Ishikawa (cell line): ENCODE measurements around the gene S1PR3.

Experiments
- CEBPB ChIP-seq: IDR thresholded peaks from 2 replicates; pipeline ENCODE4 v1.6.1; 2012
- CREB1 ChIP-seq: IDR thresholded peaks from 2 replicates; pipeline ENCODE4 v1.6.1; 2012; ENCODE audit warnings: low read depth
- EGR1 ChIP-seq: IDR thresholded peaks from 2 replicates; pipeline ENCODE4 v1.6.1; 2012
- EP300 ChIP-seq: IDR thresholded peaks from 2 replicates; pipeline ENCODE4 v1.6.1; 2012; ENCODE audit warnings: borderline replicate concordance
- FOXM1 ChIP-seq: IDR thresholded peaks from 2 replicates; pipeline ENCODE4 v1.6.1; 2012; ENCODE audit warnings: low read depth, borderline replicate concordance
- NFIC ChIP-seq: IDR thresholded peaks from 2 replicates; pipeline ENCODE4 v1.6.1; 2012
- RAD21 ChIP-seq: IDR thresholded peaks from 2 replicates; pipeline ENCODE4 v1.6.1; 2012; ENCODE audit warnings: low read depth
- TAF1 ChIP-seq: IDR thresholded peaks from 2 replicates; pipeline ENCODE4 v1.6.1; 2012; ENCODE audit warnings: low read depth, mild to moderate bottlenecking
- TCF12 ChIP-seq: IDR thresholded peaks from 2 replicates; pipeline ENCODE4 v1.6.1; 2012; ENCODE audit warnings: low read depth
- TEAD4 ChIP-seq: IDR thresholded peaks from 2 replicates; pipeline ENCODE4 v1.6.1; 2012
- YY1 ChIP-seq: IDR thresholded peaks from 2 replicates; pipeline ENCODE4 v1.6.1; 2012; ENCODE audit warnings: low read depth
- ZBTB7A ChIP-seq: IDR thresholded peaks from 2 replicates; pipeline ENCODE4 v1.6.1; 2012; ENCODE audit warnings: low read depth
- TF ChIP-seq, protein P1 (sequence below): IDR thresholded peaks from 2 replicates; pipeline ENCODE4 v1.6.1; 2012
- TF ChIP-seq, protein P2 (sequence below): IDR thresholded peaks from 2 replicates; pipeline ENCODE4 v1.6.1; 2012
- TF ChIP-seq, protein P3 (sequence below): IDR thresholded peaks from 2 replicates; pipeline ENCODE4 v1.6.1; 2012; ENCODE audit warnings: low read depth, mild to moderate bottlenecking

Gene S1PR3

DNA sequence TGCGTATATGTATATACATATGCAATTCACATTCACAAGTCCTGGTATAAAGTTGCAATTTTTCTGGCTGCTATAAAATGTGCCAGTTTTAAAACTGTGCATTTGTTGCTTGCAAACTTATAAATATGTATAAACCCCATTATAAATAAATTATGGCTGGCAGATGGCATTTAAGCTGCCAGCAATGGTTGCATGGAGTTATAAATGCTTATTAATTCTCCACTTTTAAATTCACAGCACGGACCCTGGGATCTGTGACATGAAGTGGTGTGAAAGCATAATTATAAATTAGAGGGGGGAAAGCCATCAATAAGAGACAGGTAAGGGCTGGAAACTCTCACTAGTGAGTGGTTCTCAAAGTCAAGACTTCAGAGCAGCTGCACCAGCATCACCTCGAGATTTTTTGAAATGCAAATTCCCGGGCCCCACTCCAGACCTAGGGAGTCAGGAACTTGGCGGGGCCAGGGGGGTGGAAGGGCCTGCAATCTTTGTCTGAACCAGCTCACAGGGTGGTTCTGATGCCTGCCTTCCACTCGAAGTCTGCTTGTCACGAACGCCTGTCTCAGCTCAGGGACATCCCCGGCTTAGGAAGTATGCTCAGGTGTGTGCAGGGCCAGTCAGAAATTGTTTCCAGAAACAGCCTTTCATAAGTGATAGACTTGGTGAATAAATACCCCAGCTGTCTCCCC, 16.9 kb downstream of the S1PR3 start:
- TF ChIP-seq FOXM1 (no peak), RAD21 (no peak), TCF12 (no peak), TEAD4 (no peak)
- TF ChIP-seq, protein P1, sequence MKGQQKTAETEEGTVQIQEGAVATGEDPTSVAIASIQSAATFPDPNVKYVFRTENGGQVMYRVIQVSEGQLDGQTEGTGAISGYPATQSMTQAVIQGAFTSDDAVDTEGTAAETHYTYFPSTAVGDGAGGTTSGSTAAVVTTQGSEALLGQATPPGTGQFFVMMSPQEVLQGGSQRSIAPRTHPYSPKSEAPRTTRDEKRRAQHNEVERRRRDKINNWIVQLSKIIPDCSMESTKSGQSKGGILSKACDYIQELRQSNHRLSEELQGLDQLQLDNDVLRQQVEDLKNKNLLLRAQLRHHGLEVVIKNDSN: no peak

DNA sequence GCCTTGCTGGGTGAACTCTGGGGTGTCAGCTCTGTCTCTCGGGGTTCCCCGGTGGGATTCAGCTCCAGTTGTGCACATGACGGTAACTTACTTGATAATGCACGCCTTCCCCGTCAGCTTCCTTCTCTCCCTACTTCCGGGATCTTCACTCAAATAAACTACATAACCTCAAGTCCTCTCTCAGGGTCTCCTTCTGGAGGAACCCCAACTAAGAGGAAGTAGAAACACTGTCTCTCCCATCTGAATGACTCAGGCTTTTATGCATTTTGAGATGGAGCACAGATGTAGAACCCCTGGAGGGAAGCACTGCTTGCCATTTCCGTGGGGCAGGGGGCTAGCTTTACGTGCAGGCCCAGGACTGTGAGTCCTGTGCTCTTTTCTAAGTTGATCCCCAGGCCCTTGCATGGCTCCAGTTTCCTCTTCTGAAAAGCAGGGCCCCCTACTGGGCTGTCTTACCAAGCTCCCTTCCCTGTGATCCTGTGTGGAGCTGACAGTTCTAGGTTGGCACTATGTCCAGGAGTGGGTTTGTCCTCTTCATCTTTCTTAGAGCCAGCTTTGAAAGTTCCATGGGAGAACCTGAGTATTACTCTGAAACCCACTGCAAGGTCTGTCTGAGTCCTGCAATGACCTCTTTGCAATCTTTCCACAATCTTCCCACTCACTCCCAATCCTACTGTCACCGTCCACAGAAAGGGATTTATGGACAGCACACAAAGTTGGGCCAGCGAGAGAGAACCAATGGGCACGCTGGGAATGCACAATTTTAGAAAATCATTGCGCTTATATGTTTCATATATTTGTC, 17.7 kb downstream of the S1PR3 start:
- TF ChIP-seq TCF12: no peak
- no peak for TF ChIP-seq CREB1
- no peak for TF ChIP-seq ZBTB7A
- no peak for TF ChIP-seq TEAD4

DNA sequence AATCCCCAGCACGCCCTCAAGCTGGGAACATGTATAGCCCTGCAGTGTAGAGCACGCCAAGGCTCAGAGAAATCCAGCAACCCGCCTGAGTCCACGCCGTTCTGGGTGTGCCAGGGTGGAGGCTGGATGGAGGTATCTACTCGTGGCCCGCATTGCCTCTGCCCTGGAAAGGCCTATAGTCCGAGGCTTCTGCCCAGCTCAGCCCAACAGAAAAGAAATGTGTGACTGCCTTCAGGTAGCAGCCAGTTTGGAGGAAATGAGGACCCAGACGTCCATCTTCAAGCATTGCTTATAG, 18.2 kb downstream of the S1PR3 start:
- no peak for TF ChIP-seq CREB1

DNA sequence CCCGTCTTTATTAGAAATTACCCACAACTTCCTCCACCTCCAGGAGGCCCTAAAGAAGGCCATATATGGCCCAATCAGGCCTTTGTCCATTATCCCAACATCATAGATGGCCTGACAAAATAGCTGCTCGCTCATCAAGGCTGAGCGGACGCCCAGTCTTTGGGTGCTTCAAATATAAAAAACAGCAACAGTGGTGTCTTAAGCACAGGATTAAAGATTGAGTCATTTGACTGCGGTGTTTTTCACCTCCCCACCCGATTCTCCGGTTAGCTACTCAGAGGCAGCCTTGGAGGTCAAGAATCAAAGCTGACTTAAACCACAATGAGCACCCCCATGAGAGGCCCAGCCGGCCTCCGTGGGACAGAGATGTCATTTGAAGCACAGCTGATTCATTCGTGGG, 18.8 kb downstream of the S1PR3 start:
- TF ChIP-seq ZBTB7A (no peak), EP300 (no peak), FOXM1 (no peak), YY1 (no peak), TEAD4 (no peak), TAF1 (no peak), NFIC (no peak), EGR1 (no peak), CEBPB (no peak)
- TF ChIP-seq, protein P1: no peak

DNA sequence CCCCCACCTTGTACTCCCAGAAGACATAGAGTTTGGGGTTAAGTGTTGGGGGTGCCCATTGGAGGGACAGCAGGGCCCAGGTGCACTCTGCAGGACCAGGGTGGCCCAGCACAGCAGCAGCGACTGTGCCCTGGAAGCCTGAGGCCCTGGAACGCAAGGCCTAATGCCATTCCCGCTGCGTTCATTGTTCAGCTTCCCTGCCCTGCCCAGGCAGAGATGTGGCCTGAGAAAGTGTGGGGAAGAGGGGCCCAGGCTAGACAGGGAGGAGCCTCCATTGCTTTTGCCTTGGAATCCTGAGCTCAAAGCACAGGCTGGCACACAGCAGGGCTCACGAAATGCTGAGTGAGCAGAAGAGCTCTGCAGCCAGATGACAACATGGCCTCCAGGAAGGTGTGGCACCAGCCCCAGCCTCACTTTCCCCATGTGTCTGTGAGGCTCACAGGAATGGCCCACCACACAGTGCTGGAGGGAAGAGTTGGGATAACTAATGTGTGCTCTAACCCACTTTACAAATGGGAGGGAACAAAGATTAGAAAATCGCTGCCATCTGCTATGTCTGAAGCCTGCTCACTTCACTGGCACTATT, 19.4 kb downstream of the S1PR3 start:
- no peak for TF ChIP-seq EGR1
- no peak for TF ChIP-seq CREB1
- no peak for TF ChIP-seq NFIC
- TF ChIP-seq CEBPB: no peak
- no peak for TF ChIP-seq RAD21
- TF ChIP-seq, protein P2, sequence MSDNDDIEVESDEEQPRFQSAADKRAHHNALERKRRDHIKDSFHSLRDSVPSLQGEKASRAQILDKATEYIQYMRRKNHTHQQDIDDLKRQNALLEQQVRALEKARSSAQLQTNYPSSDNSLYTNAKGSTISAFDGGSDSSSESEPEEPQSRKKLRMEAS: no peak
- TF ChIP-seq TAF1: no peak
- TF ChIP-seq, protein P1: no peak
- no peak for TF ChIP-seq FOXM1
- TF ChIP-seq YY1: no peak
- no peak for TF ChIP-seq TCF12
- TF ChIP-seq, protein P3, sequence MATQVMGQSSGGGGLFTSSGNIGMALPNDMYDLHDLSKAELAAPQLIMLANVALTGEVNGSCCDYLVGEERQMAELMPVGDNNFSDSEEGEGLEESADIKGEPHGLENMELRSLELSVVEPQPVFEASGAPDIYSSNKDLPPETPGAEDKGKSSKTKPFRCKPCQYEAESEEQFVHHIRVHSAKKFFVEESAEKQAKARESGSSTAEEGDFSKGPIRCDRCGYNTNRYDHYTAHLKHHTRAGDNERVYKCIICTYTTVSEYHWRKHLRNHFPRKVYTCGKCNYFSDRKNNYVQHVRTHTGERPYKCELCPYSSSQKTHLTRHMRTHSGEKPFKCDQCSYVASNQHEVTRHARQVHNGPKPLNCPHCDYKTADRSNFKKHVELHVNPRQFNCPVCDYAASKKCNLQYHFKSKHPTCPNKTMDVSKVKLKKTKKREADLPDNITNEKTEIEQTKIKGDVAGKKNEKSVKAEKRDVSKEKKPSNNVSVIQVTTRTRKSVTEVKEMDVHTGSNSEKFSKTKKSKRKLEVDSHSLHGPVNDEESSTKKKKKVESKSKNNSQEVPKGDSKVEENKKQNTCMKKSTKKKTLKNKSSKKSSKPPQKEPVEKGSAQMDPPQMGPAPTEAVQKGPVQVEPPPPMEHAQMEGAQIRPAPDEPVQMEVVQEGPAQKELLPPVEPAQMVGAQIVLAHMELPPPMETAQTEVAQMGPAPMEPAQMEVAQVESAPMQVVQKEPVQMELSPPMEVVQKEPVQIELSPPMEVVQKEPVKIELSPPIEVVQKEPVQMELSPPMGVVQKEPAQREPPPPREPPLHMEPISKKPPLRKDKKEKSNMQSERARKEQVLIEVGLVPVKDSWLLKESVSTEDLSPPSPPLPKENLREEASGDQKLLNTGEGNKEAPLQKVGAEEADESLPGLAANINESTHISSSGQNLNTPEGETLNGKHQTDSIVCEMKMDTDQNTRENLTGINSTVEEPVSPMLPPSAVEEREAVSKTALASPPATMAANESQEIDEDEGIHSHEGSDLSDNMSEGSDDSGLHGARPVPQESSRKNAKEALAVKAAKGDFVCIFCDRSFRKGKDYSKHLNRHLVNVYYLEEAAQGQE: no peak
- TF ChIP-seq TEAD4: no peak
- no peak for TF ChIP-seq EP300
- TF ChIP-seq ZBTB7A: no peak

DNA sequence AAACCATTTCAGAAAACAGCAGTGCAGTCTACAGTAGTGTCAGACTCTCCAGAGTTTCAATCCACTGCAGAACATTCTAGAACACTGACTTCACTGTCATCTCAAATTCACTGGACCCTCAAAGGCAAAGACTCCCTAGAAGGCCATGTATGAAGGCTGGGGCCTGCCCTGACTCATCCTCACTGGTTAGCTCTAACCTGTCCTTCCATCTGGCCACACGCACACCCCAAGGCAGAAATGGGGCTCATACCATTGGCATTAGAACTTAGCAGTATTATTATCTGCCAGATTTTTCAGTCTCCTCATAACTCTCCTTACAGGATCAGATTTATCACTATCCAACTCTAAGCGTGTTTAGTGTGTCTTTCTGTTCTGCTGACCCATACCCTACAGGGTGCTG, 20.4 kb downstream of the S1PR3 start:
- TF ChIP-seq, protein P1: no peak
- TF ChIP-seq FOXM1 (no peak), TEAD4 (no peak), TAF1 (no peak), EP300 (no peak)

DNA sequence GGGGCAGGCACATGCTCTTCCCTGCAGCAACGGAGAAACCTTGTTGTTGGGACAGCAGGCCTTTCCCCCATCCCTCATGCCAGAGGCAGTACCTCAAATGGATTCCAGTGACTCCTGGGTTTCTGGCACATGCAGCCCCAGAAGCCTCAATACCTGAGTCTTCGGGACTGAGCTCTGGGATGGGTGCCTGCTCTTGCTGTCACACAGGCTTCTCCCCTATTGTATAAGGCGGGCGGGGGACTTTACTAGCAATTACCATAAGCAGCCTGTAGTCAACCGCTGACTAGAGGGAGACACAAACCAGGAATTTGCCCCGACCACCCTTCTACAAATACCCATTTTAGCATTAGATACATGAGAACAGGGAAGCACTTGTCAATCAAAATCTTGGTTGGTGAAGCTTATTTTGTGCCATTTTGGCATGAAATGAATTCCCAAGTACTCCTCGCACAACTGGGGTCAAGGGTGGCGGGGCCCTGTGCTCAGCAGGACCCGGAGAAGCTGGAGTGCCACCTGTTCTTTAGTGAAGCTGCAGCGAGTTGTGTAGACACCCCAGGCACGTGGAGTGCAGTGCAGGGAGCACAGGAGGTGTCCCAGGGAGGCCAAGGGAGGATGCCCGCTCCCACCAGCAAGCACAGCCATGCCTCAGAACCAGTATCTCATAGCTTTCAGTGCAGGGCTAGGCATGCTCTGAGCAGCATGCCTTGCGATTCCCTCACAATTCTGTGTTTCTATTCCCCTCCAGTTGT, 21.2 kb downstream of the S1PR3 start:
- TF ChIP-seq TAF1 (no peak), CEBPB (no peak), NFIC (no peak), TEAD4 (no peak)
- TF ChIP-seq, protein P1: no peak
- TF ChIP-seq, protein P3: no peak
